GM12878 (cell line): ENCODE results near the gene OR51F2. TPM values are rescaled to one million over a fixed set of nuclear protein-coding genes. Genes with fewer than 3 reads are reported as not detected.
"Not testable (repeated sequence)": the region's sequence is repeated elsewhere in the genome, so short reads cannot be mapped to it uniquely, and the experiment has no call there.

ENCODE experiments used
- ATAC-seq: fragments of 200-7000 bp; cut with Tn5 transposase; 3 replicates; pipeline ENCODE4 v1.9.1; 2020; ENCODE audit warnings: mild to moderate bottlenecking, moderate library complexity
- BruUV-seq: library from RNA; stranded (reverse); fragments of 400-500 nt; replicated peaks from 2 replicates; lab custom pipeline; 2021; lab: Mats Ljungman, UMichigan
- CTCF ChIA-PET: fragments of 300-600 bp; sonication (Branson Sonifier 250); formaldehyde crosslinking; extraction: SDS; loops from one replicate; lab custom pipeline; 2021; ENCODE audit warnings: inconsistent platforms; lab: Yijun Ruan, JAX
- POLR2A ChIA-PET: fragments of 350-600 bp; formaldehyde crosslinking; extraction: SDS; loops from one replicate; lab custom pipeline; 2021; ENCODE audit warnings: inconsistent platforms; lab: Charles Lee
- RAD21 ChIA-PET: fragments of 300-600 bp; sonication (Branson Sonifier 250); formaldehyde crosslinking; loops from one replicate; lab custom pipeline; 2023; ENCODE audit warnings: antibody characterized with exemption; ENCODE audit not compliant: unreplicated experiment; lab: Charles Lee
- SMC1A ChIA-PET: fragments of 300-600 bp; sonication (Branson Sonifier 250); formaldehyde crosslinking; loops from one replicate; lab custom pipeline; 2023; ENCODE audit not compliant: unreplicated experiment, uncharacterized antibody; lab: Charles Lee
- DNase-seq: peaks from one replicate; pipeline ENCODE4 v3.0.0-alpha.2; 2011; ENCODE audit warnings: low read depth, low spot score
- FAIRE-seq: peaks from 3 replicates; lab custom pipeline; 2011; peaks lifted over from hg19 to GRCh38; lab: Jason Lieb, UNC
- H2AFZ ChIP-seq: 2 replicates; pipeline ENCODE4 v1.6.0; 2011; ENCODE audit warnings: low read depth, low read length, control low read depth; ENCODE audit not compliant: control insufficient read depth
- H3K27ac ChIP-seq: 2 replicates; pipeline ENCODE4 v1.5.1; 2011; ENCODE audit warnings: control low read depth; ENCODE audit not compliant: control insufficient read depth, insufficient read depth
- H3K27me3 ChIP-seq, 2 experiments: replicated peaks in 1 of 2; 2 replicates each; pipeline versions ENCODE4 v1.6.0 to v1.6.1; 2011; ENCODE audit warnings: low read length in 1 of 2; ENCODE audit not compliant: control insufficient read depth in 2 of 2, insufficient read depth in 2 of 2
- H3K36me3 ChIP-seq, 2 experiments: 2 replicates each; pipeline ENCODE4 v1.5.1; 2011; ENCODE audit warnings: low read length in 1 of 2; ENCODE audit not compliant: control insufficient read depth in 2 of 2, insufficient read depth in 2 of 2
- H3K4me1 ChIP-seq: 2 replicates; pipeline ENCODE4 v1.6.1; 2011; ENCODE audit warnings: mild to moderate bottlenecking, low read length, moderate library complexity, mixed read lengths; ENCODE audit not compliant: control insufficient read depth, insufficient read depth
- H3K4me2 ChIP-seq: 2 replicates; pipeline ENCODE4 v1.6.0; 2011; ENCODE audit warnings: control low read depth; ENCODE audit not compliant: control insufficient read depth, insufficient read depth
- H3K4me3 ChIP-seq: fragments of 200-600 bp; sonication (generic); 2 replicates; pipeline ENCODE4 v1.5.1; 2016
- H3K79me2 ChIP-seq: 2 replicates; pipeline ENCODE4 v1.6.0; 2011; ENCODE audit warnings: low read length; ENCODE audit not compliant: control insufficient read depth, insufficient read depth
- H3K9ac ChIP-seq: 2 replicates; pipeline ENCODE4 v1.8.0; 2011; ENCODE audit warnings: low read length, control low read depth, mixed read lengths; ENCODE audit not compliant: control insufficient read depth, insufficient read depth
- H3K9me3 ChIP-seq: replicated peaks from 3 replicates; pipeline ENCODE4 v1.5.1; 2011; ENCODE audit warnings: mild to moderate bottlenecking, low read length; ENCODE audit not compliant: control insufficient read depth, insufficient read depth
- H4K20me1 ChIP-seq: 2 replicates; pipeline ENCODE4 v1.6.0; 2011; ENCODE audit not compliant: control insufficient read depth, insufficient read depth
- ASH2L ChIP-seq: fragments of 300-600, 200-600 bp; sonication (generic); IDR thresholded peaks from 2 replicates; pipeline ENCODE4 v1.6.1; 2017; ENCODE audit warnings: low read depth, mild to moderate bottlenecking, borderline replicate concordance
- CEBPB ChIP-seq, 2 experiments: fragments of 150-350 bp in 1 of 2; IDR thresholded peaks; 2 replicates each; pipeline ENCODE4 v1.6.1; 2012 to 2014; ENCODE audit warnings: low read depth in 2 of 2, low read length in 2 of 2, borderline replicate concordance in 1 of 2, inconsistent platforms in 1 of 2
- EGR1 ChIP-seq, 2 experiments: IDR thresholded peaks; 1 replicate in 1 of 2; 2 replicates in 1 of 2; pipeline ENCODE4 v1.6.1; 2011 to 2012; ENCODE audit warnings: low read depth in 2 of 2, low read length in 2 of 2, borderline replicate concordance in 1 of 2, mild to moderate bottlenecking in 1 of 2, moderate library complexity in 1 of 2
- IKZF1 ChIP-seq: fragments of 450-650 bp; conservative IDR thresholded peaks from 2 replicates; pipeline ENCODE4 v1.6.1; 2017; ENCODE audit warnings: antibody characterized with exemption, mild to moderate bottlenecking
- IRF5 ChIP-seq: fragments of 450-650 bp; IDR thresholded peaks from 2 replicates; pipeline ENCODE4 v1.6.1; 2017; ENCODE audit warnings: borderline replicate concordance
- MAX ChIP-seq: IDR thresholded peaks from 2 replicates; pipeline ENCODE4 v1.6.1; 2012; ENCODE audit warnings: low read depth, low read length, improper control_type of control experiment
- NFYB ChIP-seq: IDR thresholded peaks from 2 replicates; pipeline ENCODE4 v1.6.1; 2011; ENCODE audit warnings: low read depth, mild to moderate bottlenecking, low read length, improper control_type of control experiment, moderate library complexity; ENCODE audit not compliant: insufficient read depth
- PML ChIP-seq: IDR thresholded peaks from 2 replicates; pipeline ENCODE4 v1.6.1; 2012; ENCODE audit warnings: low read length, inconsistent platforms
- RB1 ChIP-seq: fragments of 450-650 bp; formaldehyde crosslinking; IDR thresholded peaks from 2 replicates; pipeline ENCODE4 v1.6.1; 2017; ENCODE audit warnings: mild to moderate bottlenecking, borderline replicate concordance
- RBBP5 ChIP-seq: fragments of 200-600 bp; sonication (generic); conservative IDR thresholded peaks from 2 replicates; pipeline ENCODE4 v1.6.1; 2016
- TAF1 ChIP-seq: IDR thresholded peaks from 2 replicates; pipeline ENCODE4 v1.6.1; 2011; ENCODE audit warnings: mild to moderate bottlenecking, low read depth, low read length, borderline replicate concordance
- TARDBP ChIP-seq: IDR thresholded peaks from 2 replicates; pipeline ENCODE4 v1.6.1; 2016; ENCODE audit warnings: borderline replicate concordance
- TCF12 ChIP-seq: IDR thresholded peaks from 2 replicates; pipeline ENCODE4 v1.6.1; 2011; ENCODE audit warnings: low read depth, mild to moderate bottlenecking, low read length
- USF1 ChIP-seq: IDR thresholded peaks from 2 replicates; pipeline ENCODE4 v1.6.1; 2011; ENCODE audit warnings: borderline replicate concordance, low read depth, mild to moderate bottlenecking, moderate library complexity, mixed read lengths, low read length; ENCODE audit not compliant: insufficient read depth; ENCODE audit errors: extremely low read length
- ZNF207 ChIP-seq: fragments of 450-650 bp; IDR thresholded peaks from 2 replicates; pipeline ENCODE4 v1.6.1; 2014; ENCODE audit warnings: antibody characterized with exemption, mild to moderate bottlenecking, borderline replicate concordance
- ZNF24 ChIP-seq: fragments of 450-650 bp; IDR thresholded peaks from 2 replicates; pipeline ENCODE4 v1.6.1; 2017; ENCODE audit warnings: antibody characterized with exemption, mild to moderate bottlenecking
- WGBS: methylation state at CpG from one replicate; pipeline ENCODE4 v1.1.6; 2016; ENCODE audit warnings: low lambda C conversion rate; ENCODE audit not compliant: insufficient replicate concordance, insufficient coverage; ENCODE audit errors: missing lambda C conversion rate; 5-methylcytosine and 5-hydroxymethylcytosine counted together
- in situ Hi-C: fragments of 300-500 bp; cut with MboI; formaldehyde crosslinking; loops from 9 replicates; pipeline ENCODE4 v1.14.3; 2018; ENCODE audit warnings: mixed read lengths
- intact Hi-C: fragments of 100-400 bp; cut with micrococcal nuclease; formaldehyde crosslinking; loops from one replicate; pipeline ENCODE4 v1.14.2; 2022; ENCODE audit not compliant: unreplicated experiment
- polyA plus RNA-seq, 11 experiments: library from polyadenylated mRNA; depleted of rRNA in 4 of 11; unstranded in 6 of 11; stranded (reverse) in 5 of 11; fragments of >200 nt; fragmentation: Nextera tagmentation in 4 of 11; fragmentation: Illumina TruSeq in 1 of 11; extraction: Ambion mirVana in 4 of 11; extraction: Trizol in 1 of 11; gene quantifications; 1 replicate in 1 of 11; 2 replicates in 10 of 11; pipeline versions ENCODE4 v1.2.1 to v1.2.3, GENCODE V29; 2011 to 2016; ENCODE audit warnings: inconsistent platforms in 2 of 11, missing spikeins in 2 of 11, low read depth in 1 of 11
- total RNA-seq, 4 experiments: library from RNA; depleted of rRNA in 3 of 4; stranded (reverse); fragments of >200 nt in 3 of 4; fragmentation: Illumina TruSeq in 1 of 4; extraction: Trizol in 1 of 4; gene quantifications; 2 replicates each; pipeline versions ENCODE4 v1.2.1 to v1.2.3, GENCODE V29; 2013 to 2021

The OR51F2 gene
- total and polyA plus RNA-seq, 10 of the 15 experiments (the other 5 are each of a cell fraction or from before 2014, with no cell fraction given) = not detected

GRCh38 chr11:4801316-4801715 is 19.8 kb upstream of the OR51F2 start:
- H3K9ac ChIP-seq, ATAC-seq, H2AFZ ChIP-seq, H4K20me1 ChIP-seq, H3K27ac ChIP-seq, in situ Hi-C loops, DNase-seq, H3K4me1 ChIP-seq, POLR2A ChIA-PET, FAIRE-seq, SMC1A ChIA-PET, intact Hi-C loops, CTCF ChIA-PET, H3K4me2 ChIP-seq, H3K27me3 ChIP-seq, BruUV-seq, H3K9me3 ChIP-seq, H3K79me2 ChIP-seq, RAD21 ChIA-PET, H3K4me3 ChIP-seq, H3K36me3 ChIP-seq: not testable (repeated sequence)
- whole genome bisulfite sequencing = 54% methylated on average over 3 of the region's 5 CpGs

GRCh38 chr11:4804280-4804679 is 16.8 kb upstream of the OR51F2 start, which contains the start of gene OR52R1:
Gene OR52R1, minus strand, starts transcription at chr11:4804380. Its CDS starts 0 bp downstream, at chr11:4804380.
- FAIRE-seq (no peak), ATAC-seq (no peak), DNase-seq (no peak)
- Histone ChIP-seq H3K4me1 (no peaks in the 10 kb centered on the region), H3K9me3 (no peaks in the 10 kb centered on the region), H3K9ac (no peak within 1 kb of the TSS), H4K20me1 (no peaks in the 10 kb centered on the region), H2AFZ (no peak within 1 kb of the TSS), H3K79me2 (no peaks in the 10 kb centered on the region), H3K4me3 (no peak within 1 kb of the TSS), H3K36me3 (no peaks in the 10 kb centered on the region), H3K27ac (no peak within 1 kb of the TSS), H3K4me2 (no peak within 1 kb of the TSS), H3K27me3 (no peaks in the 10 kb centered on the region)
- intact Hi-C loops = no loop called here
- BruUV-seq = no TSS peak
- POLR2A ChIA-PET = no interaction called here
- 8% methylated on average over 3 of the region's 3 CpGs for WGBS
- TF ChIP-seq TCF12 (no peak), IRF5 (no peak), ZNF207 (no peak), RB1 (no peak), IKZF1 (no peak), ZNF24 (no peak), MAX (no peak), EGR1 (IDR thresholded peaks at IDR 0.05; ENCODE audit: borderline replicate concordance in 1 of 2, low read depth in 2 of 2, low read length in 2 of 2) (no peak), ASH2L (no peak), TAF1 (no peak), RBBP5 (no peak), USF1 (no peak), PML (no peak), CEBPB (IDR thresholded peaks at IDR 0.05; ENCODE audit: borderline replicate concordance in 1 of 2, low read depth in 2 of 2, low read length in 2 of 2) (no peak), NFYB (no peak), TARDBP (no peak)
- CTCF ChIA-PET = no interaction called here
- SMC1A ChIA-PET = no interaction called here
- in situ Hi-C loops = no loop called here
- RAD21 ChIA-PET = no interaction called here
